GM12878 (cell line): ENCODE measurements around the gene RMND5A. TPM values are rescaled to one million over a fixed set of nuclear protein-coding genes. Genes with fewer than 3 reads are reported as not detected.

Source experiments
- ATAC-seq: fragments of 200-7000 bp; cut with Tn5 transposase; 3 replicates; pipeline ENCODE4 v1.9.1; 2020; ENCODE audit warnings: mild to moderate bottlenecking, moderate library complexity
- BruUV-seq: library from RNA; stranded (reverse); fragments of 400-500 nt; replicated peaks from 2 replicates; lab custom pipeline; 2021; lab: Mats Ljungman, UMichigan
- CTCF ChIA-PET: fragments of 300-600 bp; sonication (Branson Sonifier 250); formaldehyde crosslinking; extraction: SDS; loops from one replicate; lab custom pipeline; 2021; ENCODE audit warnings: inconsistent platforms; lab: Yijun Ruan, JAX
- POLR2A ChIA-PET: fragments of 350-600 bp; formaldehyde crosslinking; extraction: SDS; loops from one replicate; lab custom pipeline; 2021; ENCODE audit warnings: inconsistent platforms; lab: Charles Lee
- RAD21 ChIA-PET: fragments of 300-600 bp; sonication (Branson Sonifier 250); formaldehyde crosslinking; loops from one replicate; lab custom pipeline; 2023; ENCODE audit warnings: antibody characterized with exemption; ENCODE audit not compliant: unreplicated experiment; lab: Charles Lee
- SMC1A ChIA-PET: fragments of 300-600 bp; sonication (Branson Sonifier 250); formaldehyde crosslinking; loops from one replicate; lab custom pipeline; 2023; ENCODE audit not compliant: unreplicated experiment, uncharacterized antibody; lab: Charles Lee
- DNase-seq: peaks from one replicate; pipeline ENCODE4 v3.0.0-alpha.2; 2011; ENCODE audit warnings: low read depth, low spot score
- FAIRE-seq: peaks from 3 replicates; lab custom pipeline; 2011; peaks lifted over from hg19 to GRCh38; lab: Jason Lieb, UNC
- H2AFZ ChIP-seq: 2 replicates; pipeline ENCODE4 v1.6.0; 2011; ENCODE audit warnings: low read depth, low read length, control low read depth; ENCODE audit not compliant: control insufficient read depth
- H3K27ac ChIP-seq: 2 replicates; pipeline ENCODE4 v1.5.1; 2011; ENCODE audit warnings: control low read depth; ENCODE audit not compliant: control insufficient read depth, insufficient read depth
- H3K27me3 ChIP-seq, 2 experiments: replicated peaks in 1 of 2; 2 replicates each; pipeline versions ENCODE4 v1.6.0 to v1.6.1; 2011; ENCODE audit warnings: low read length in 1 of 2; ENCODE audit not compliant: control insufficient read depth in 2 of 2, insufficient read depth in 2 of 2
- H3K36me3 ChIP-seq, 2 experiments: 2 replicates each; pipeline ENCODE4 v1.5.1; 2011; ENCODE audit warnings: low read length in 1 of 2; ENCODE audit not compliant: control insufficient read depth in 2 of 2, insufficient read depth in 2 of 2
- H3K4me1 ChIP-seq: 2 replicates; pipeline ENCODE4 v1.6.1; 2011; ENCODE audit warnings: mild to moderate bottlenecking, low read length, moderate library complexity, mixed read lengths; ENCODE audit not compliant: control insufficient read depth, insufficient read depth
- H3K4me2 ChIP-seq: 2 replicates; pipeline ENCODE4 v1.6.0; 2011; ENCODE audit warnings: control low read depth; ENCODE audit not compliant: control insufficient read depth, insufficient read depth
- H3K4me3 ChIP-seq: fragments of 200-600 bp; sonication (generic); 2 replicates; pipeline ENCODE4 v1.5.1; 2016
- H3K79me2 ChIP-seq: 2 replicates; pipeline ENCODE4 v1.6.0; 2011; ENCODE audit warnings: low read length; ENCODE audit not compliant: control insufficient read depth, insufficient read depth
- H3K9ac ChIP-seq: 2 replicates; pipeline ENCODE4 v1.8.0; 2011; ENCODE audit warnings: low read length, control low read depth, mixed read lengths; ENCODE audit not compliant: control insufficient read depth, insufficient read depth
- H3K9me3 ChIP-seq: replicated peaks from 3 replicates; pipeline ENCODE4 v1.5.1; 2011; ENCODE audit warnings: mild to moderate bottlenecking, low read length; ENCODE audit not compliant: control insufficient read depth, insufficient read depth
- H4K20me1 ChIP-seq: 2 replicates; pipeline ENCODE4 v1.6.0; 2011; ENCODE audit not compliant: control insufficient read depth, insufficient read depth
- BMI1 ChIP-seq: fragments of 450-650 bp; IDR thresholded peaks from 2 replicates; pipeline ENCODE4 v1.6.1; 2016; ENCODE audit warnings: mild to moderate bottlenecking, moderate library complexity, borderline replicate concordance
- E2F4 ChIP-seq: IDR thresholded peaks from 2 replicates; pipeline ENCODE4 v1.6.1; 2012; ENCODE audit warnings: low read depth, low read length, improper control_type of control experiment
- KDM1A ChIP-seq: fragments of 200-600 bp; sonication (generic); IDR thresholded peaks from 2 replicates; pipeline ENCODE4 v1.6.1; 2016; ENCODE audit warnings: borderline replicate concordance
- MTA3 ChIP-seq: IDR thresholded peaks from 2 replicates; pipeline ENCODE4 v1.6.1; 2012; ENCODE audit warnings: low read length, inconsistent platforms, borderline replicate concordance
- PML ChIP-seq: IDR thresholded peaks from 2 replicates; pipeline ENCODE4 v1.6.1; 2012; ENCODE audit warnings: low read length, inconsistent platforms
- USF1 ChIP-seq: IDR thresholded peaks from 2 replicates; pipeline ENCODE4 v1.6.1; 2011; ENCODE audit warnings: borderline replicate concordance, low read depth, mild to moderate bottlenecking, moderate library complexity, mixed read lengths, low read length; ENCODE audit not compliant: insufficient read depth; ENCODE audit errors: extremely low read length
- YY1 ChIP-seq: IDR thresholded peaks from 2 replicates; pipeline ENCODE4 v1.6.1; 2011; ENCODE audit warnings: low read depth, mild to moderate bottlenecking, low read length
- ZBED1 ChIP-seq: IDR thresholded peaks from 2 replicates; pipeline ENCODE4 v1.6.1; 2016; ENCODE audit warnings: borderline replicate concordance
- ZBTB40 ChIP-seq: fragments of 450-650 bp; IDR thresholded peaks from 2 replicates; pipeline ENCODE4 v1.6.1; 2016; ENCODE audit warnings: mild to moderate bottlenecking, moderate library complexity, borderline replicate concordance
- ZNF207 ChIP-seq: fragments of 450-650 bp; IDR thresholded peaks from 2 replicates; pipeline ENCODE4 v1.6.1; 2014; ENCODE audit warnings: antibody characterized with exemption, mild to moderate bottlenecking, borderline replicate concordance
- WGBS: methylation state at CpG from one replicate; pipeline ENCODE4 v1.1.6; 2016; ENCODE audit warnings: low lambda C conversion rate; ENCODE audit not compliant: insufficient replicate concordance, insufficient coverage; ENCODE audit errors: missing lambda C conversion rate; 5-methylcytosine and 5-hydroxymethylcytosine counted together
- in situ Hi-C: fragments of 300-500 bp; cut with MboI; formaldehyde crosslinking; loops from 9 replicates; pipeline ENCODE4 v1.14.3; 2018; ENCODE audit warnings: mixed read lengths
- intact Hi-C: fragments of 100-400 bp; cut with micrococcal nuclease; formaldehyde crosslinking; loops from one replicate; pipeline ENCODE4 v1.14.2; 2022; ENCODE audit not compliant: unreplicated experiment
- polyA plus RNA-seq, 11 experiments: library from polyadenylated mRNA; depleted of rRNA in 4 of 11; unstranded in 6 of 11; stranded (reverse) in 5 of 11; fragments of >200 nt; fragmentation: Nextera tagmentation in 4 of 11; fragmentation: Illumina TruSeq in 1 of 11; extraction: Ambion mirVana in 4 of 11; extraction: Trizol in 1 of 11; gene quantifications; 1 replicate in 1 of 11; 2 replicates in 10 of 11; pipeline versions ENCODE4 v1.2.1 to v1.2.3, GENCODE V29; 2011 to 2016; ENCODE audit warnings: inconsistent platforms in 2 of 11, missing spikeins in 2 of 11, low read depth in 1 of 11
- total RNA-seq, 4 experiments: library from RNA; depleted of rRNA in 3 of 4; stranded (reverse); fragments of >200 nt in 3 of 4; fragmentation: Illumina TruSeq in 1 of 4; extraction: Trizol in 1 of 4; gene quantifications; 2 replicates each; pipeline versions ENCODE4 v1.2.1 to v1.2.3, GENCODE V29; 2013 to 2021

Gene RMND5A
- total and polyA plus RNA-seq, 10 of the 15 experiments (the other 5 are each of a cell fraction or from before 2014, with no cell fraction given) = 8.3 to 33.6 (median 23.2) TPM

- Histone ChIP-seq H3K27me3 (peaks cover 9 to 21% of the 10 kb centered on the region in 2 experiments), H3K9me3 (peaks cover 5% of the 10 kb centered on the region), H3K27ac (no peak overlapping the region), H2AFZ (no peak overlapping the region)
- DNase-seq (no peak), ATAC-seq (no peak)
- TF ChIP-seq USF1 = no peak
- no peak for TF ChIP-seq YY1
- no peak for TF ChIP-seq PML
- no peak for TF ChIP-seq E2F4
- TF ChIP-seq ZBED1 = no peak
- TF ChIP-seq, all 136 proteins: peak for 0
- FAIRE-seq = no peak
- RAD21 ChIA-PET = no interaction called here
- SMC1A ChIA-PET = no interaction called here
- 49% methylated on average over 7 of the region's 7 CpGs for WGBS
- H3K4me1 ChIP-seq = no peaks in the 10 kb centered on the region
- CTCF ChIA-PET = no interaction called here
- no peaks in the 10 kb centered on the region for H3K79me2 ChIP-seq
- POLR2A ChIA-PET = no interaction called here
- no peaks in the 10 kb centered on the region for H4K20me1 ChIP-seq
- in situ Hi-C loops (no loop called here), intact Hi-C loops (no loop called here)
- H3K9ac ChIP-seq = no peak overlapping the region
- no TSS peak for BruUV-seq
- H3K36me3 ChIP-seq = no peaks in the 10 kb centered on the region
- no peak overlapping the region for H3K4me2 ChIP-seq
- no peak overlapping the region for H3K4me3 ChIP-seq
Measured at GRCh38 chr2:86791573-86791972, 71.5 kb downstream of the RMND5A start.

- intact Hi-C loops (no loop called here), in situ Hi-C loops (no loop called here)
- no peak overlapping the region for H3K4me2 ChIP-seq
- ChIA-PET CTCF (no interaction called here), RAD21 (no interaction called here), SMC1A (no interaction called here), POLR2A (no interaction called here)
- no peaks in the 10 kb centered on the region for H3K4me1 ChIP-seq
- 59% methylated on average over 4 of the region's 4 CpGs for WGBS
- no peaks in the 10 kb centered on the region for H3K36me3 ChIP-seq
- peaks cover 13% of the 10 kb centered on the region for H3K9me3 ChIP-seq
- H3K4me3 ChIP-seq = no peak overlapping the region
- FAIRE-seq = no peak
- no peak overlapping the region for H3K9ac ChIP-seq
- no peak overlapping the region for H3K27ac ChIP-seq
- H4K20me1 ChIP-seq = no peaks in the 10 kb centered on the region
- peaks cover 7 to 21% of the 10 kb centered on the region in 2 experiments for H3K27me3 ChIP-seq
- TF ChIP-seq BMI1 (no peak), KDM1A (no peak), MTA3 (no peak), ZNF207 (no peak), ZBTB40 (no peak)
- DNase-seq = no peak
- no TSS peak for BruUV-seq
- ATAC-seq = no peak
- no peak overlapping the region for H2AFZ ChIP-seq
- no peaks in the 10 kb centered on the region for H3K79me2 ChIP-seq
Measured at GRCh38 chr2:86793752-86794151, 73.7 kb downstream of the RMND5A start.
